Trophoblast cell (in vitro differentiated cells and primary cell): ENCODE data around the gene ARAP2.

Source experiments
- DNase-seq, 2 donors: peaks; one replicate each; pipeline ENCODE4 v3.0.0-alpha.2; 2016
- H2AFZ ChIP-seq: 2 replicates; pipeline ENCODE4 v1.6.1; 2013; ENCODE audit warnings: low read length, moderate library complexity, mild to moderate bottlenecking; ENCODE audit not compliant: insufficient read depth, poor library complexity
- H2AK5ac ChIP-seq: 2 replicates; pipeline ENCODE4 v1.6.1; 2013; ENCODE audit warnings: mild to moderate bottlenecking, low read length
- H2BK120ac ChIP-seq: 2 replicates; pipeline ENCODE4 v1.6.1; 2013; ENCODE audit warnings: low read length, mild to moderate bottlenecking, moderate library complexity; ENCODE audit not compliant: insufficient read depth, poor library complexity
- H2BK12ac ChIP-seq: 2 replicates; pipeline ENCODE4 v1.6.1; 2013; ENCODE audit warnings: mild to moderate bottlenecking, low read length, moderate library complexity
- H2BK5ac ChIP-seq: 2 replicates; pipeline ENCODE4 v1.6.1; 2013; ENCODE audit warnings: low read length, low read depth, moderate library complexity, mild to moderate bottlenecking; ENCODE audit not compliant: poor library complexity
- H3K14ac ChIP-seq: 2 replicates; pipeline ENCODE4 v1.6.1; 2013; ENCODE audit warnings: mild to moderate bottlenecking, low read length
- H3K18ac ChIP-seq: 2 replicates; pipeline ENCODE4 v1.6.1; 2013; ENCODE audit warnings: mild to moderate bottlenecking, low read length
- H3K23ac ChIP-seq: 2 replicates; pipeline ENCODE4 v1.6.1; 2013; ENCODE audit warnings: low read length
- H3K27ac ChIP-seq: 2 replicates; pipeline ENCODE4 v1.5.1; 2013; ENCODE audit warnings: low read depth, mild to moderate bottlenecking, inconsistent platforms, low read length, moderate library complexity
- H3K27me3 ChIP-seq: 2 replicates; pipeline ENCODE4 v1.6.1; 2013; ENCODE audit warnings: inconsistent platforms, mild to moderate bottlenecking, low read length, moderate library complexity; ENCODE audit not compliant: insufficient read depth
- H3K36me3 ChIP-seq, 2 experiments: 1 replicate in 1 of 2; 2 replicates in 1 of 2; pipeline ENCODE4 v1.6.1; 2013; ENCODE audit warnings: low read length in 2 of 2, mild to moderate bottlenecking in 2 of 2, moderate library complexity in 1 of 2; ENCODE audit not compliant: insufficient read depth in 2 of 2, control insufficient read depth in 1 of 2
- H3K4ac ChIP-seq: 2 replicates; pipeline ENCODE4 v1.6.1; 2013; ENCODE audit warnings: low read depth, mild to moderate bottlenecking, low read length, moderate library complexity
- H3K4me1 ChIP-seq, 2 experiments: 1 replicate in 1 of 2; 2 replicates in 1 of 2; pipeline ENCODE4 v1.6.1; 2013; ENCODE audit warnings: low read length in 2 of 2, mild to moderate bottlenecking in 2 of 2, moderate library complexity in 1 of 2; ENCODE audit not compliant: insufficient read depth in 2 of 2, control insufficient read depth in 1 of 2
- H3K4me2 ChIP-seq: 2 replicates; pipeline ENCODE4 v1.6.1; 2013; ENCODE audit warnings: inconsistent platforms, mild to moderate bottlenecking, low read length, moderate library complexity
- H3K4me3 ChIP-seq: 2 replicates; pipeline ENCODE4 v1.5.1; 2013; ENCODE audit warnings: mild to moderate bottlenecking, low read depth, low read length, inconsistent platforms
- H3K79me1 ChIP-seq: one replicate; pipeline ENCODE4 v1.6.1; 2013; ENCODE audit warnings: low read length
- H3K79me2 ChIP-seq: 2 replicates; pipeline ENCODE4 v1.6.1; 2013; ENCODE audit warnings: low read length, mild to moderate bottlenecking; ENCODE audit not compliant: control insufficient read depth, insufficient read depth, poor library complexity
- H3K9ac ChIP-seq: 2 replicates; pipeline ENCODE4 v1.6.1; 2013; ENCODE audit warnings: mild to moderate bottlenecking, low read length
- H3K9me3 ChIP-seq: 2 replicates; pipeline ENCODE4 v1.6.1; 2013; ENCODE audit warnings: low read depth, mild to moderate bottlenecking, control low read depth, inconsistent platforms, low read length; ENCODE audit not compliant: insufficient read depth
- H4K12ac ChIP-seq: 2 replicates; pipeline ENCODE4 v1.6.1; 2013; ENCODE audit warnings: low read depth, mild to moderate bottlenecking, low read length, moderate library complexity
- H4K8ac ChIP-seq: 2 replicates; pipeline ENCODE4 v1.6.1; 2013; ENCODE audit warnings: low read depth, mild to moderate bottlenecking, low read length, moderate library complexity
- H4K91ac ChIP-seq: one replicate; pipeline ENCODE4 v1.6.1; 2013; ENCODE audit warnings: low read depth, mild to moderate bottlenecking, low read length, moderate library complexity
- WGBS: extraction: QIAGEN DNeasy Blood & Tissue Kit; methylation state at CpG from one replicate; pipeline ENCODE4 v1.1.7; 2013; ENCODE audit warnings: missing lambda C conversion rate; ENCODE audit not compliant: insufficient read length, insufficient coverage; ENCODE audit errors: extremely low coverage; 5-methylcytosine and 5-hydroxymethylcytosine counted together

The ARAP2 gene

GRCh38 chr4:36159208-36159607 lies 85.1 kb downstream of the ARAP2 start:
- H4K91ac ChIP-seq: no peak overlapping the region
- no peaks in the 10 kb centered on the region for H3K79me1 ChIP-seq
- no peak overlapping the region for H2BK5ac ChIP-seq
- no peaks in the 10 kb centered on the region for H3K9me3 ChIP-seq
- WGBS: no CpG with 5 or more reads among the region's 5 CpGs
- no peak overlapping the region for H3K18ac ChIP-seq
- H3K79me2 ChIP-seq: no peaks in the 10 kb centered on the region
- no peak overlapping the region for H3K4me3 ChIP-seq
- no peak overlapping the region for H3K23ac ChIP-seq
- no peak overlapping the region for H2AK5ac ChIP-seq
- H4K8ac ChIP-seq: no peak overlapping the region
- no peak for DNase-seq
- H4K12ac ChIP-seq: no peak overlapping the region
- H3K4ac ChIP-seq: no peak overlapping the region
- no peak overlapping the region for H3K9ac ChIP-seq
- no peaks in the 10 kb centered on the region for H3K27me3 ChIP-seq
- no peaks in the 10 kb centered on the region for H3K36me3 ChIP-seq
- no peak overlapping the region for H2BK120ac ChIP-seq
- no peaks in the 10 kb centered on the region for H3K4me1 ChIP-seq
- no peak overlapping the region for H3K4me2 ChIP-seq
- no peak overlapping the region for H3K14ac ChIP-seq
- no peak overlapping the region for H2AFZ ChIP-seq
- no peak overlapping the region for H3K27ac ChIP-seq
- H2BK12ac ChIP-seq: no peak overlapping the region

GRCh38 chr4:36152735-36153134 lies 91.6 kb downstream of the ARAP2 start:
- H3K23ac ChIP-seq: no peak overlapping the region
- no peak overlapping the region for H2AFZ ChIP-seq
- no peaks in the 10 kb centered on the region for H3K9me3 ChIP-seq
- no peak overlapping the region for H3K4me2 ChIP-seq
- no peak overlapping the region for H2BK5ac ChIP-seq
- no peak overlapping the region for H3K4ac ChIP-seq
- no peak overlapping the region for H4K91ac ChIP-seq
- H3K18ac ChIP-seq: no peak overlapping the region
- no peak overlapping the region for H3K14ac ChIP-seq
- no peaks in the 10 kb centered on the region for H3K4me1 ChIP-seq
- H3K79me1 ChIP-seq: no peaks in the 10 kb centered on the region
- H2BK12ac ChIP-seq: no peak overlapping the region
- H4K8ac ChIP-seq: no peak overlapping the region
- no peak overlapping the region for H3K4me3 ChIP-seq
- no peaks in the 10 kb centered on the region for H3K79me2 ChIP-seq
- H3K9ac ChIP-seq: no peak overlapping the region
- no peak for DNase-seq
- no peak overlapping the region for H2BK120ac ChIP-seq
- H2AK5ac ChIP-seq: no peak overlapping the region
- H3K27me3 ChIP-seq: no peaks in the 10 kb centered on the region
- no peak overlapping the region for H4K12ac ChIP-seq
- no peak overlapping the region for H3K27ac ChIP-seq
- H3K36me3 ChIP-seq: no peaks in the 10 kb centered on the region
- no CpG with 5 or more reads among the region's 1 CpG for WGBS

GRCh38 chr4:36142504-36142903 lies 101.8 kb downstream of the ARAP2 start:
- no peak for DNase-seq
- no peaks in the 10 kb centered on the region for H3K4me1 ChIP-seq
- H3K79me1 ChIP-seq: no peaks in the 10 kb centered on the region
- no peak overlapping the region for H3K14ac ChIP-seq
- no peaks in the 10 kb centered on the region for H3K79me2 ChIP-seq
- H3K18ac ChIP-seq: no peak overlapping the region
- H3K4ac ChIP-seq: no peak overlapping the region
- no peak overlapping the region for H3K4me2 ChIP-seq
- no peak overlapping the region for H4K8ac ChIP-seq
- no peak overlapping the region for H4K91ac ChIP-seq
- H2BK5ac ChIP-seq: no peak overlapping the region
- H2BK12ac ChIP-seq: no peak overlapping the region
- H3K36me3 ChIP-seq: no peaks in the 10 kb centered on the region
- WGBS: no CpG with 5 or more reads among the region's 1 CpG
- H4K12ac ChIP-seq: no peak overlapping the region
- no peaks in the 10 kb centered on the region for H3K9me3 ChIP-seq
- H3K4me3 ChIP-seq: no peak overlapping the region
- H2BK120ac ChIP-seq: no peak overlapping the region
- H2AK5ac ChIP-seq: no peak overlapping the region
- H3K23ac ChIP-seq: no peak overlapping the region
- H2AFZ ChIP-seq: no peak overlapping the region
- no peak overlapping the region for H3K9ac ChIP-seq
- no peaks in the 10 kb centered on the region for H3K27me3 ChIP-seq
- H3K27ac ChIP-seq: no peak overlapping the region

GRCh38 chr4:36141186-36141585 lies 103.1 kb downstream of the ARAP2 start:
- H2AK5ac ChIP-seq: no peak overlapping the region

More at GRCh38 chr4:36141186-36141585, 103.1 kb downstream of the ARAP2 start:
- Histone ChIP-seq H3K27ac (no peak overlapping the region), H3K36me3 (no peaks in the 10 kb centered on the region), H3K14ac (no peak overlapping the region), H3K4me3 (no peak overlapping the region), H3K9me3 (no peaks in the 10 kb centered on the region), H3K23ac (no peak overlapping the region), H2BK120ac (no peak overlapping the region), H3K9ac (no peak overlapping the region), H2BK5ac (no peak overlapping the region), H2AFZ (no peak overlapping the region), H3K79me1 (no peaks in the 10 kb centered on the region), H3K4me1 (no peaks in the 10 kb centered on the region), H3K27me3 (no peaks in the 10 kb centered on the region), H2BK12ac (no peak overlapping the region), H4K12ac (no peak overlapping the region), H3K4me2 (no peak overlapping the region), H3K79me2 (no peaks in the 10 kb centered on the region), H3K4ac (no peak overlapping the region), H4K91ac (no peak overlapping the region), H4K8ac (no peak overlapping the region), H3K18ac (no peak overlapping the region)
- DNase-seq: no peak
- WGBS: no CpG with 5 or more reads among the region's 1 CpG
